Astrocyte (in vitro differentiated cells and primary cell): ENCODE results near the gene NFE2. TPM values are rescaled to one million over a fixed set of nuclear protein-coding genes. Genes with fewer than 3 reads are reported as not detected.
"Not testable (repeated sequence)": the region's sequence is repeated elsewhere in the genome, so short reads cannot be mapped to it uniquely, and the experiment has no call there.

Source experiments
- DNase-seq: peaks from one replicate; pipeline ENCODE4 v3.0.0-alpha.2; 2010; ENCODE audit warnings: low read depth
- FAIRE-seq: peaks from 2 replicates; lab custom pipeline; 2011; peaks lifted over from hg19 to GRCh38; lab: Jason Lieb, UNC
- H2AFZ ChIP-seq: 2 replicates; pipeline ENCODE4 v1.6.0; 2012; ENCODE audit warnings: low read depth, low read length, inconsistent platforms
- H3K27ac ChIP-seq: 2 replicates; pipeline ENCODE4 v1.5.1; 2011; ENCODE audit warnings: low read depth, low read length, inconsistent platforms
- H3K27me3 ChIP-seq: 2 replicates; pipeline ENCODE4 v1.6.0; 2011; ENCODE audit warnings: low read length, inconsistent platforms; ENCODE audit not compliant: insufficient read depth
- H3K36me3 ChIP-seq: 2 replicates; pipeline ENCODE4 v1.5.1; 2011; ENCODE audit warnings: low read length, inconsistent platforms; ENCODE audit not compliant: insufficient read depth
- H3K4me1 ChIP-seq: 2 replicates; pipeline ENCODE4 v1.5.1; 2011; ENCODE audit warnings: low read length, inconsistent platforms; ENCODE audit not compliant: insufficient read depth
- H3K4me2 ChIP-seq: 2 replicates; pipeline ENCODE4 v1.6.0; 2012; ENCODE audit warnings: low read length, inconsistent platforms
- H3K4me3 ChIP-seq: 2 replicates; pipeline ENCODE4 v1.5.1; 2011; ENCODE audit warnings: low read depth, mild to moderate bottlenecking, low read length, inconsistent platforms; ENCODE audit not compliant: insufficient read depth
- H3K79me2 ChIP-seq: 2 replicates; pipeline ENCODE4 v1.6.0; 2012; ENCODE audit warnings: mild to moderate bottlenecking, low read length, inconsistent platforms; ENCODE audit not compliant: insufficient read depth
- H3K9ac ChIP-seq: 2 replicates; pipeline ENCODE4 v1.6.0; 2012; ENCODE audit warnings: mild to moderate bottlenecking, low read length, inconsistent platforms
- H3K9me3 ChIP-seq: 2 replicates; pipeline ENCODE4 v1.5.1; 2012; ENCODE audit warnings: low read depth, mild to moderate bottlenecking, low read length, inconsistent platforms; ENCODE audit not compliant: insufficient read depth
- H4K20me1 ChIP-seq: 2 replicates; pipeline ENCODE4 v1.6.0; 2012; ENCODE audit warnings: low read length, inconsistent platforms; ENCODE audit not compliant: insufficient read depth
- H3K27ac Mint-ChIP-seq: one replicate; pipeline ENCODE4 v1.8.0; 2021; ENCODE audit warnings: mild to moderate bottlenecking, mixed read lengths; ENCODE audit not compliant: unreplicated experiment
- H3K27me3 Mint-ChIP-seq: one replicate; pipeline ENCODE4 v1.8.0; 2021; ENCODE audit warnings: low read depth, mixed read lengths; ENCODE audit not compliant: unreplicated experiment
- H3K36me3 Mint-ChIP-seq: one replicate; pipeline ENCODE4 v1.8.0; 2021; ENCODE audit warnings: low read depth, mixed read lengths; ENCODE audit not compliant: unreplicated experiment
- H3K4me1 Mint-ChIP-seq: one replicate; pipeline ENCODE4 v1.8.0; 2021; ENCODE audit warnings: low read depth, mixed read lengths; ENCODE audit not compliant: unreplicated experiment
- H3K4me3 Mint-ChIP-seq: one replicate; pipeline ENCODE4 v1.8.0; 2021; ENCODE audit warnings: mild to moderate bottlenecking, moderate library complexity, mixed read lengths; ENCODE audit not compliant: unreplicated experiment
- H3K9me3 Mint-ChIP-seq: one replicate; pipeline ENCODE4 v1.8.0; 2021; ENCODE audit warnings: mild to moderate bottlenecking, mixed read lengths; ENCODE audit not compliant: unreplicated experiment
- EZH2 ChIP-seq: IDR thresholded peaks from 2 replicates; pipeline ENCODE4 v1.6.1; 2012; ENCODE audit warnings: mild to moderate bottlenecking, low read length, inconsistent platforms; ENCODE audit not compliant: insufficient read depth
- total RNA-seq: library from RNA; stranded (reverse); gene quantifications from 2 replicates; pipeline ENCODE4 v1.2.1, GENCODE V29; 2021
- TF ChIP-seq, protein P1 (sequence below): IDR thresholded peaks from 2 replicates; pipeline ENCODE4 v1.5.1; 2011; ENCODE audit warnings: low read depth, mild to moderate bottlenecking, inconsistent platforms, low read length, moderate library complexity; ENCODE audit not compliant: insufficient read depth

Gene NFE2
- total RNA-seq, 1 donor from 2014 or later, result 0.41 TPM

DNA sequence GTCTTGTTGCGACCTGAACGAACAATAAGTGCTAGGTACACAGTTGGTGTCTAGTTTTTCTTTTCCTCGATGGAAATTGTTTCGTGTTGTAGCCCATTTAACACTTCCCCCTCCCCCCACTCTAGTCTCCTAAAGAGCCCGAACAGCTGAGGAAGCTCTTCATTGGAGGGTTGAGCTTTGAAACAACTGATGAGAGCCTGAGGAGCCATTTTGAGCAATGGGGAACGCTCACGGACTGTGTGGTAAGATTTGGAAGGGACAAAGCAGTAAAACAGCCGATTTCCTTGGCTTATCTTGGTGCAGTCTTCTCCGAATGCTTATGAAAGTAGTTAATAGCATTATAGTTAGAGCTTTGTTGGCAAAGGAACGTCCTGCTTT is 19.6 kb downstream of the NFE2 start:
- H3K9me3 ChIP-seq, H3K9me3 Mint-ChIP-seq, H3K27ac Mint-ChIP-seq, DNase-seq, H2AFZ ChIP-seq, H3K4me3 Mint-ChIP-seq, FAIRE-seq, H3K27me3 Mint-ChIP-seq, H3K27me3 ChIP-seq: not testable (repeated sequence)
- Histone ChIP-seq H3K27ac (peak overlapping the region; percentile 95), H3K4me2 (peak overlapping the region; percentile 85), H3K79me2 (peaks cover 78% of the 10 kb centered on the region), H4K20me1 (peaks cover 56% of the 10 kb centered on the region), H3K4me1 (peaks cover 31% of the 10 kb centered on the region), H3K9ac (peak overlapping the region; percentile 95), H3K36me3 (peaks cover 43% of the 10 kb centered on the region), H3K4me3 (peak overlapping the region; percentile 90)
- Mint-ChIP-seq H3K36me3 (peaks cover 36% of the 10 kb centered on the region), H3K4me1 (peaks cover 33% of the 10 kb centered on the region)

- H3K27me3 Mint-ChIP-seq, result no peaks in the 10 kb centered on the region
- Histone ChIP-seq H3K27ac (peak within 1 kb of the TSS; percentile 95), H2AFZ (peak within 1 kb of the TSS; percentile 85), H3K4me1 (peaks cover 31% of the 10 kb centered on the region), H3K4me3 (peak within 1 kb of the TSS; percentile 90), H3K36me3 (peaks cover 38% of the 10 kb centered on the region), H3K4me2 (peak within 1 kb of the TSS; percentile 85), H4K20me1 (peaks cover 50% of the 10 kb centered on the region), H3K9me3 (no peaks in the 10 kb centered on the region), H3K79me2 (peaks cover 81% of the 10 kb centered on the region), H3K9ac (peak within 1 kb of the TSS; percentile 95), H3K27me3 (no peaks in the 10 kb centered on the region)
- peaks cover 28% of the 10 kb centered on the region for H3K4me1 Mint-ChIP-seq
- H3K9me3 Mint-ChIP-seq, result no peaks in the 10 kb centered on the region
- DNase-seq, result peak; percentile 99
- H3K27ac Mint-ChIP-seq, result no peak within 1 kb of the TSS
- peaks cover 34% of the 10 kb centered on the region for H3K36me3 Mint-ChIP-seq
- no peak within 1 kb of the TSS for H3K4me3 Mint-ChIP-seq
- FAIRE-seq, result peak; percentile 26
- no peak for TF ChIP-seq EZH2
- TF ChIP-seq, protein P1, sequence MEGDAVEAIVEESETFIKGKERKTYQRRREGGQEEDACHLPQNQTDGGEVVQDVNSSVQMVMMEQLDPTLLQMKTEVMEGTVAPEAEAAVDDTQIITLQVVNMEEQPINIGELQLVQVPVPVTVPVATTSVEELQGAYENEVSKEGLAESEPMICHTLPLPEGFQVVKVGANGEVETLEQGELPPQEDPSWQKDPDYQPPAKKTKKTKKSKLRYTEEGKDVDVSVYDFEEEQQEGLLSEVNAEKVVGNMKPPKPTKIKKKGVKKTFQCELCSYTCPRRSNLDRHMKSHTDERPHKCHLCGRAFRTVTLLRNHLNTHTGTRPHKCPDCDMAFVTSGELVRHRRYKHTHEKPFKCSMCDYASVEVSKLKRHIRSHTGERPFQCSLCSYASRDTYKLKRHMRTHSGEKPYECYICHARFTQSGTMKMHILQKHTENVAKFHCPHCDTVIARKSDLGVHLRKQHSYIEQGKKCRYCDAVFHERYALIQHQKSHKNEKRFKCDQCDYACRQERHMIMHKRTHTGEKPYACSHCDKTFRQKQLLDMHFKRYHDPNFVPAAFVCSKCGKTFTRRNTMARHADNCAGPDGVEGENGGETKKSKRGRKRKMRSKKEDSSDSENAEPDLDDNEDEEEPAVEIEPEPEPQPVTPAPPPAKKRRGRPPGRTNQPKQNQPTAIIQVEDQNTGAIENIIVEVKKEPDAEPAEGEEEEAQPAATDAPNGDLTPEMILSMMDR, result no peak
Observed at GRCh38 chr12:54280468-54281260, 20.2 kb downstream of the NFE2 start, which contains the start of gene HNRNPA1. TSS of gene HNRNPA1 (plus strand) at chr12:54280726. CDS start at chr12:54280808, 82 bp downstream.

DNA sequence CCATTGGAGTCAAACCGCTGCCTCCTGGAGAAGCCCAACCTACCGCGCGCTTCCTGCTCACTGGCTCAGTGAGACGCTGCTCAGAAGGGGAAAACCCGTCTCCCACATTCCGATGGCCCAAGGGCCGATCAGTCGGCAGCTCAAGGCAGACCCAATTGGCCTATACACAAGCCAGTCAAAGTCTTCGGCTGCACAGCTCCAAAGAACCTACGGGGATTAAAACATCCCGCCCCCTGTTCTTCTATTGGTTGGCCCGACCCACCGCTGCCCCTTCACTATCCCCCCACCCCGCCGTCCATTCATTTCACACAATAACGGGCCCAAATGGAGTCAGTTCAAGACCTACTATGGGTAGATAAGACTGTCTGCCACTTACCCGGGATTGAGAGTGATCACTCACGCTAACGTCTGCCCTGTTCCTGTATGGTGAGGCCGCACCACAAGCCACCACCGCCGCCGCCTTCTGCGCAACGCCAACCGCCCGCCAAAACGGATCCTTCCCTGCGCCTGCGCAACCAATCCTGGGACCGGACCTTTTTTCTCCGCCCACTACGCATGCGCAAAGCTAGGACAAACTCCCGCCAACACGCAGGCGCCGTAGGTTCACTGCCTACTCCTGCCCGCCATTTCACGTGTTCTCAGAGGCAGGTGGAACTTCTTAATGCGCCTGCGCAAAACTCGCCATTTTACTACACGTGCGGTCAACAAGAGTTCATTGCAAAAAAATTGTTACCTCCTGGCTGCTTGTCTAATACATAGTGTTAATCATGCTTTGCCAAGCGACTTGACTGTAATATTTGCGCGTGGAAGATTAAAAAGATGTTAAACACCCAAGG is 21.0 kb downstream of the NFE2 start, which contains the start of gene CBX5:
CBX5 (minus strand) TSS at position 491 of the 836 bp plus-strand sequence. CDS start 22,472 bp downstream, outside the sequence.
- Mint-ChIP-seq H3K27ac (no peak within 1 kb of the TSS), H3K27me3 (no peaks in the 10 kb centered on the region), H3K9me3 (no peaks in the 10 kb centered on the region), H3K4me1 (peaks cover 24% of the 10 kb centered on the region), H3K4me3 (no peak within 1 kb of the TSS), H3K36me3 (peaks cover 34% of the 10 kb centered on the region)
- Histone ChIP-seq H3K27ac (peak within 1 kb of the TSS; percentile 95), H2AFZ (peak within 1 kb of the TSS; percentile 85), H4K20me1 (peaks cover 42% of the 10 kb centered on the region), H3K4me1 (peaks cover 27% of the 10 kb centered on the region), H3K4me2 (peak within 1 kb of the TSS; percentile 85), H3K4me3 (peak within 1 kb of the TSS; percentile 90), H3K27me3 (no peaks in the 10 kb centered on the region), H3K9ac (peak within 1 kb of the TSS; percentile 95), H3K79me2 (peaks cover 85% of the 10 kb centered on the region), H3K36me3 (peaks cover 32% of the 10 kb centered on the region), H3K9me3 (no peaks in the 10 kb centered on the region)
- DNase-seq, result peak; percentile 100
- FAIRE-seq, result no peak
- no peak for TF ChIP-seq EZH2
- TF ChIP-seq, protein P1, result no peak
